Calu3 (cell line): ENCODE measurements around the gene TBC1D24. TPM values are rescaled to one million over a fixed set of nuclear protein-coding genes. Genes with fewer than 3 reads are reported as not detected.

Experiments
- BruUV-seq: library from RNA; stranded (reverse); fragments of 400-500 nt; replicated peaks from 2 replicates; lab custom pipeline; 2021; lab: Mats Ljungman, UMichigan
- CTCF ChIA-PET: fragments of 300-600 bp; sonication (Branson Sonifier 250); formaldehyde crosslinking; loops from one replicate; lab custom pipeline; 2022; ENCODE audit warnings: antibody characterized with exemption; lab: Charles Lee
- DNase-seq: peaks from one replicate; pipeline ENCODE4 v3.0.0; 2022
- H3K27ac Mint-ChIP-seq: one replicate; pipeline ENCODE4 v1.8.0; 2022; ENCODE audit warnings: mixed read lengths; ENCODE audit not compliant: unreplicated experiment
- H3K27me3 Mint-ChIP-seq: one replicate; pipeline ENCODE4 v1.8.0; 2022; ENCODE audit warnings: mixed read lengths; ENCODE audit not compliant: unreplicated experiment
- H3K36me3 Mint-ChIP-seq: one replicate; pipeline ENCODE4 v1.8.0; 2022; ENCODE audit warnings: mild to moderate bottlenecking, moderate library complexity, mixed read lengths; ENCODE audit not compliant: insufficient read depth, unreplicated experiment
- H3K4me1 Mint-ChIP-seq: one replicate; pipeline ENCODE4 v1.8.0; 2022; ENCODE audit warnings: mild to moderate bottlenecking, low read depth, mixed read lengths; ENCODE audit not compliant: unreplicated experiment
- H3K4me3 Mint-ChIP-seq: one replicate; pipeline ENCODE4 v1.8.0; 2022; ENCODE audit warnings: mild to moderate bottlenecking, low read depth, moderate library complexity, mixed read lengths; ENCODE audit not compliant: unreplicated experiment
- H3K9me3 Mint-ChIP-seq: one replicate; pipeline ENCODE4 v1.8.0; 2022; ENCODE audit warnings: low read depth, mixed read lengths; ENCODE audit not compliant: unreplicated experiment
- intact Hi-C: fragments of 100-400 bp; cut with micrococcal nuclease; formaldehyde crosslinking; loops from one replicate; pipeline ENCODE4 v1.10.0; 2022; ENCODE audit not compliant: unreplicated experiment
- total RNA-seq: library from RNA; stranded (reverse); gene quantifications from 2 replicates; pipeline ENCODE4 v1.2.3, GENCODE V29; 2022
- TF ChIP-seq, protein P1 (sequence below): fragments of 200-600 bp; IDR thresholded peaks from one replicate; pipeline ENCODE4 v1.8.0; 2022; ENCODE audit warnings: antibody characterized with exemption; ENCODE audit not compliant: unreplicated experiment

The TBC1D24 gene
- total RNA-seq, 1 experiment from 2014 or later, result 33.3 TPM

DNA sequence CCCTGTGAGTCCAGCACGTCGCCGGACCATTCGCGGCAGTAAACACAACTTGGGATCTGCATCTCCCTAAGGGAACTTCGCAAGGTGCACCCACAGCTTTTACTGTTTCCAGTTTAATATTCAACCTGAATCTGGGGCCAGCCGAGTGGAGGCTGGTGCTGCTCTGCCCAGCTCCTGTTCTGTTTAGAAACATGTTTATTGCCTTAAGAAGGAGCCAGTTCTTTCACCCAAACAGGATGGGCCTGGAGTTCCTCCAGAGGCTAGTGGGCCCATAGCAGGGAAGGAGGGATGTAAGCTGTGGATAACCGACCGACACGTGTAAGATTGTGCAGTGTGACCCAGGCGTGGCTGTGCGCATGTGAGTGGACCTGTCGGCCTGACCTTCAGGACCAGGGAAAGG lies 17.4 kb downstream of the TBC1D24 start:
- TF ChIP-seq, protein P1, sequence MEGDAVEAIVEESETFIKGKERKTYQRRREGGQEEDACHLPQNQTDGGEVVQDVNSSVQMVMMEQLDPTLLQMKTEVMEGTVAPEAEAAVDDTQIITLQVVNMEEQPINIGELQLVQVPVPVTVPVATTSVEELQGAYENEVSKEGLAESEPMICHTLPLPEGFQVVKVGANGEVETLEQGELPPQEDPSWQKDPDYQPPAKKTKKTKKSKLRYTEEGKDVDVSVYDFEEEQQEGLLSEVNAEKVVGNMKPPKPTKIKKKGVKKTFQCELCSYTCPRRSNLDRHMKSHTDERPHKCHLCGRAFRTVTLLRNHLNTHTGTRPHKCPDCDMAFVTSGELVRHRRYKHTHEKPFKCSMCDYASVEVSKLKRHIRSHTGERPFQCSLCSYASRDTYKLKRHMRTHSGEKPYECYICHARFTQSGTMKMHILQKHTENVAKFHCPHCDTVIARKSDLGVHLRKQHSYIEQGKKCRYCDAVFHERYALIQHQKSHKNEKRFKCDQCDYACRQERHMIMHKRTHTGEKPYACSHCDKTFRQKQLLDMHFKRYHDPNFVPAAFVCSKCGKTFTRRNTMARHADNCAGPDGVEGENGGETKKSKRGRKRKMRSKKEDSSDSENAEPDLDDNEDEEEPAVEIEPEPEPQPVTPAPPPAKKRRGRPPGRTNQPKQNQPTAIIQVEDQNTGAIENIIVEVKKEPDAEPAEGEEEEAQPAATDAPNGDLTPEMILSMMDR, result no peak
- BruUV-seq, result no TSS peak
- Mint-ChIP-seq H3K9me3 (no peaks in the 10 kb centered on the region), H3K4me3 (no peak overlapping the region), H3K4me1 (peaks cover 4% of the 10 kb centered on the region), H3K36me3 (peaks cover 5% of the 10 kb centered on the region), H3K27me3 (no peaks in the 10 kb centered on the region), H3K27ac (no peak overlapping the region)
- CTCF ChIA-PET, result no interaction called here
- no peak for DNase-seq
- intact Hi-C loops, result no loop called here

DNA sequence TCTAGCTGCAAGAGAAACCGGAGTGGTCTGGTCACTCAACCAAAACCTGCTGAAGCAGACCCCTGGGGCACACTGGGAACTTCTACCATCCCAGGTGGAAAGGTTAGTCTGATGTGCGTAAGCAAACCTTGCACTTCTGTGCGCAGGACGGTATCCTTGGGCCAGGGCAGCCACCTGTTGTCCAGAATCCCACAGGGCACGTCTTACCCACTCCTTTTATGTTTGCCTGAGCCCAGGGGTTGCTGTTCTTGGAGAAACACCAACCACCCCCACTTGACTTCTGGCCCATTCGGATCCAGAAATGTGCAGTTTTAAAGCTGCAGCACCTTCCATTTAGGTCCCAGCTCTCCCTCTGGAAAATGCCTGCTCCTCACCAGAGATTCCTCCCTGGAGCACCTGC lies 18.7 kb downstream of the TBC1D24 start:
- H3K36me3 Mint-ChIP-seq, result no peaks in the 10 kb centered on the region
- intact Hi-C loops, result no loop called here
- H3K27ac Mint-ChIP-seq, result no peak overlapping the region
- no peak overlapping the region for H3K4me3 Mint-ChIP-seq
- CTCF ChIA-PET, result no interaction called here
- H3K4me1 Mint-ChIP-seq, result no peaks in the 10 kb centered on the region
- H3K27me3 Mint-ChIP-seq, result no peaks in the 10 kb centered on the region
- TF ChIP-seq, protein P1, result no peak
- no peak for DNase-seq
- BruUV-seq, result no TSS peak
- no peaks in the 10 kb centered on the region for H3K9me3 Mint-ChIP-seq

DNA sequence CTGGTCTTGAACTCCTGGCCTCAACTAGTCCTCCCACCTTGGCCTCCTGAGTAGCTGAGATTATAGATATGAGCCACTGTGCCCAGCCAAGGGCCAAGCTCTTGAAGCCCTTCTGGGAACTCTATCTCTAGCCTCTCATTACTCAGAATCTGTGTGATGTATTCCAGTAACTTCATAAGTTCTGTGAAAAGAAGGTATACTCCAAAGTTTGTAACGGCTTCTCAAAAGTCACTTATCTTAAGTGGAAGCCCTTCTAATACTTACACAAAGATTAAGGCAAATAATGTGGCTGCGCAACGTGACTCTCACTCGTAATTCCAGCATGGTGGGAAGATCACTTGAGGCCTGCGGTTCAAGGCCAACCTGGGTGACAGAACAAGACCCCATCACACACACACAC lies 19.7 kb downstream of the TBC1D24 start:
- Mint-ChIP-seq H3K27me3 (no peaks in the 10 kb centered on the region), H3K36me3 (no peaks in the 10 kb centered on the region), H3K9me3 (no peaks in the 10 kb centered on the region), H3K4me3 (no peak overlapping the region), H3K4me1 (no peaks in the 10 kb centered on the region), H3K27ac (no peak overlapping the region)
- BruUV-seq, result no TSS peak
- intact Hi-C loops, result no loop called here
- CTCF ChIA-PET, result interaction anchor here (0.7 kb wide), 1 partner anchor 109 kb away, joined by 3 read pairs; no protein-coding TSS in a partner anchor
- TF ChIP-seq, protein P1, result no peak
- DNase-seq, result no peak

DNA sequence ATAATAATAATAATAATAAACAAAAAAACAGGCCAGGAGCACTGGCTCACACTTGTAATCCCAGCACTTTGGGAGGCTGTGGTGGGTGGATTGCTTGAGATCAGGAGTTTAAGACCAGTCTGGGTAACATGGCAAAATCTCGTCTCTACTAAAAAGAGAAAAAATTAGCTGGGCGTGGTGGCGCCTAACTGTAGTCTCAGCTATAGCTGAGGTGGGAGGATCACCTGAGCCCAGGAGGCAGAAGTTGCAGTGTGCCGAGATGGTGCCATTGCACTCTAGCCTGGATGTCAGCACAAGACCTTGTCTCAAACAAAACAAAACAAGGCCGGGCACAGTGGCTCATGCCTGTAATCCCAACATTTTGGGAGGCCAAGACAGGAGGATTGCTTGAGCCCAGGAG lies 20.1 kb downstream of the TBC1D24 start:
- DNase-seq, result no peak
- CTCF ChIA-PET, result interaction anchor here (0.7 kb wide), 1 partner anchor 109 kb away, joined by 3 read pairs; no protein-coding TSS in a partner anchor
- Mint-ChIP-seq H3K36me3 (no peaks in the 10 kb centered on the region), H3K4me3 (no peak overlapping the region), H3K27me3 (no peaks in the 10 kb centered on the region), H3K4me1 (no peaks in the 10 kb centered on the region), H3K27ac (no peak overlapping the region), H3K9me3 (no peaks in the 10 kb centered on the region)
- intact Hi-C loops, result no loop called here
- TF ChIP-seq, protein P1, result no peak
- BruUV-seq, result no TSS peak
